ENCODE results near the gene FKBP5. TPM values are rescaled to one million over a fixed set of nuclear protein-coding genes. Genes with fewer than 3 reads are reported as not detected.
A peak's percentile ranks its signal among the peaks of the same experiment; 100 is the strongest.
"Not testable (repeated sequence)": the region's sequence is repeated elsewhere in the genome, so short reads cannot be mapped to it uniquely, and the experiment has no call there.

FKBP5 gene
- total RNA-seq, 4 donors from 2014 or later, result 247 to 296 (median 275) TPM

DNA sequence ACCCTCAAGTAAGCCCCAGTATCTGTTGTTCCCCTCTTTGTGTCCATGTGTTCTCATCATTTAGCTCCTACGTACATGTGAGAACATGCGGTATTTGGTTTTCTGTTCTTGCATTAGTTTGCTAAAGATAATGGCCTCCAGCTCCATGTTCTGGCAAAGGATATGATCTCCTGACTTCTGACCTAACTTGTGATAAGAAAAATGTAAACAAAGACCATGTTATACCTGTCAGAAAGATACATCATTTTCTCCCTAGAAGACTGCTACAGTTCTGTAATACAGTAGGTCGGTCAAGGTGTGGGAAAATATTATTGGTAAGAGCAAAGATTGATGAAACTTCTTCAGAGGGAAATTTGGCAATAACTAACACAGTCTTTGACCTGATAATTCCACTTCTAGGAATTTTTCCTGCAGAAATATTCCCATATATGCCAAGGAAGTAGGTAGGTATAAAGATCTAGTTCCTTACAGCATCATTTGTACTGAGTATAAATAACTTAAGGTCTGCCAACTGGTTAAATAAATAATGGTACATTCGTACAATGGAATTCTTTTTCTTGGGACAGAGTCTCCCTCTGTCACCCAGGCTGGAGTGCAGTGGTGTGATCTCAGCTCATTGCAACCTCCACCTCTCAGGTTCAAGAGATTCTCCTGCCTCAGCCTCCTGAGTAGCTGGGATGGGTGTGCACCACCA lies 19.1 kb upstream of the FKBP5 start:
- DNase-seq, result no peak
- no peaks in the 10 kb centered on the region for H3K36me3 ChIP-seq
- TF ChIP-seq POLR2A (IDR thresholded peaks at IDR 0.05), result no peak
- TF ChIP-seq, protein P1, sequence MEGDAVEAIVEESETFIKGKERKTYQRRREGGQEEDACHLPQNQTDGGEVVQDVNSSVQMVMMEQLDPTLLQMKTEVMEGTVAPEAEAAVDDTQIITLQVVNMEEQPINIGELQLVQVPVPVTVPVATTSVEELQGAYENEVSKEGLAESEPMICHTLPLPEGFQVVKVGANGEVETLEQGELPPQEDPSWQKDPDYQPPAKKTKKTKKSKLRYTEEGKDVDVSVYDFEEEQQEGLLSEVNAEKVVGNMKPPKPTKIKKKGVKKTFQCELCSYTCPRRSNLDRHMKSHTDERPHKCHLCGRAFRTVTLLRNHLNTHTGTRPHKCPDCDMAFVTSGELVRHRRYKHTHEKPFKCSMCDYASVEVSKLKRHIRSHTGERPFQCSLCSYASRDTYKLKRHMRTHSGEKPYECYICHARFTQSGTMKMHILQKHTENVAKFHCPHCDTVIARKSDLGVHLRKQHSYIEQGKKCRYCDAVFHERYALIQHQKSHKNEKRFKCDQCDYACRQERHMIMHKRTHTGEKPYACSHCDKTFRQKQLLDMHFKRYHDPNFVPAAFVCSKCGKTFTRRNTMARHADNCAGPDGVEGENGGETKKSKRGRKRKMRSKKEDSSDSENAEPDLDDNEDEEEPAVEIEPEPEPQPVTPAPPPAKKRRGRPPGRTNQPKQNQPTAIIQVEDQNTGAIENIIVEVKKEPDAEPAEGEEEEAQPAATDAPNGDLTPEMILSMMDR (IDR thresholded peaks at IDR 0.05), result no peak
- no peak overlapping the region for H3K27ac ChIP-seq
- H3K9me3 ChIP-seq, result no peaks in the 10 kb centered on the region
- H3K27me3 ChIP-seq, result no peaks in the 10 kb centered on the region
- no peak overlapping the region for H3K4me3 ChIP-seq
- no peaks in the 10 kb centered on the region for H3K4me1 ChIP-seq

DNA sequence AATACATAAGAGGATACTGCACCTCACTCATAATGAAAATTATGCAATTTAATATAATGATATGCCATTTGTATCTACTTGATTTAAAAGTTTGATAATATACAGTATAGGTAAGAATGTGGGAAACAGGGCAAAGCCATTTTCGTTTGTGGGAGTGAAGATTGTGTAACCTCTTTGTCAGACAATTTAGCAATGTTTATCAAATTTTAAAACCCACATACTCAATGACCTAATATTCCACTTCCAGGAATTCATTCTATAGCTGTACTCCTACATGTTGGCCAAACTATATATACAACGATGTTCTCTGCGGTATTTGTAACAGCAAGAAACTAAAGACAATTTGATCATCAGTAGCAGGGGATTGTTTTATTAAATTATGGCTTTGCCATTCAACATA lies 17.8 kb upstream of the FKBP5 start:
- Histone ChIP-seq H3K9me3 (no peaks in the 10 kb centered on the region), H3K27me3 (no peaks in the 10 kb centered on the region), H3K4me1 (no peaks in the 10 kb centered on the region), H3K27ac (no peak overlapping the region), H3K4me3 (no peak overlapping the region), H3K36me3 (no peaks in the 10 kb centered on the region)
- TF ChIP-seq POLR2A (IDR thresholded peaks at IDR 0.05), result no peak
- TF ChIP-seq, protein P1 (IDR thresholded peaks at IDR 0.05), result no peak
- no peak for DNase-seq

- TF ChIP-seq, protein P1 (IDR thresholded peaks at IDR 0.05), result no peak
- no peak for TF ChIP-seq POLR2A (IDR thresholded peaks at IDR 0.05)
- Histone ChIP-seq H3K4me1 (no peaks in the 10 kb centered on the region), H3K27me3 (no peaks in the 10 kb centered on the region), H3K9me3 (no peaks in the 10 kb centered on the region), H3K27ac (no peak overlapping the region), H3K4me3 (no peak overlapping the region), H3K36me3 (no peaks in the 10 kb centered on the region)
- DNase-seq, result peak in 1 of 3 donors; percentile 19
Measured at GRCh38 chr6:35703554-35703953, 14.8 kb upstream of the FKBP5 start.

DNA sequence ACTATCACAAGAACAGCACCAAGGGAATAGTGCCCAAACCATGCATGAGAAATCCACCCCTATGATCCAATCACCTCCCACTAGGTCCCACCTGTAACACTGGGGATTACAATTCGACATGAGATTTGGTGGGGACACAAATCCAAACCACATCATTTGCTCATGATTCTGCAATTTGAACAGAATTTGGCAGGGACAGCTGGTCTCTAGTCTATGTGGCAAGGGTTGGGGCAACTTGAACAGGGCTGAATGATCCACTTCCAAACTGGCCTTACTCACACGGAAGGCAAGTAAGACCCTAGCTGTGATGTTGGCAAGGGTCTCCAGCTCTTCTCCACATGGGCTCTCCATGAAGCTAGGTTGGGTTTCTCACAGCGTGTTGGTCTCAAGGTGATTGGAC lies 10.1 kb upstream of the FKBP5 start:
- no peaks in the 10 kb centered on the region for H3K36me3 ChIP-seq
- H3K9me3 ChIP-seq, result no peaks in the 10 kb centered on the region
- no peak for TF ChIP-seq POLR2A (IDR thresholded peaks at IDR 0.05)
- TF ChIP-seq, protein P1 (IDR thresholded peaks at IDR 0.05), result no peak
- H3K27me3 ChIP-seq, result no peaks in the 10 kb centered on the region
- no peaks in the 10 kb centered on the region for H3K4me1 ChIP-seq
- no peak for DNase-seq
- no peak overlapping the region for H3K27ac ChIP-seq
- H3K4me3 ChIP-seq, result no peak overlapping the region

GRCh38 chr6:35698430-35698829 lies 9.7 kb upstream of the FKBP5 start:
- H3K4me1 ChIP-seq, H3K27ac ChIP-seq, H3K27me3 ChIP-seq, DNase-seq, H3K4me3 ChIP-seq, H3K9me3 ChIP-seq, H3K36me3 ChIP-seq: not testable (repeated sequence)

DNA sequence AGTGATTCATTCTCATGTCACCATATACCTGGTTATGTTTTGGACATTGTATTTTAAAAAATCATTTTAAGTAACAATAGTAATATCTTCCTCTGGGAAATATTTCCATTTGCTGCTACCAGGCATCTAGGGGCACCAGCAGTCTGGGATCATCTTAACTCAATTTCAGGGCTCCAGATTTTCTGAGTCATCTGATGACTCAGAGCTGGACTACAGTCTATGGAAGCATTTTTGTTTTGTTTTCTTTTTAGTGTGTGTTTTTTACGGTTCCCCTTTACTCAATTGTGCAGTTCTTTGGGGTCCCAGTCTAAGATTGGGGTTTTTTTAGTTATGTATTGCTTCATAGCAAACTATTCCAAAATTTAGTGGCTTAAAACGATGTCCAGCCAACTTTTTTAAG lies 5.7 kb upstream of the FKBP5 start:
- no peaks in the 10 kb centered on the region for H3K9me3 ChIP-seq
- no peak overlapping the region for H3K27ac ChIP-seq

More for the DNA sequence above, 5.7 kb upstream of the FKBP5 start:
- H3K27me3 ChIP-seq, result no peaks in the 10 kb centered on the region
- H3K4me1 ChIP-seq, result peaks cover 0 to 12% (median 3%) of the 10 kb centered on the region in 4 donors
- H3K4me3 ChIP-seq, result no peak overlapping the region
- no peaks in the 10 kb centered on the region for H3K36me3 ChIP-seq
- TF ChIP-seq, protein P1 (IDR thresholded peaks at IDR 0.05), result no peak
- TF ChIP-seq POLR2A (IDR thresholded peaks at IDR 0.05), result no peak
- no peak for DNase-seq
